MM.1S (cell line): Measurements from ENCODE around the gene SNX8.

Source experiments
- DNase-seq: peaks from one replicate; pipeline ENCODE4 v3.0.0-alpha.2; 2015
- H2AFZ ChIP-seq: fragments of 300-600 bp; sonication (generic); 2 replicates; pipeline ENCODE4 v1.6.0; 2016; ENCODE audit warnings: antibody characterized with exemption, low read length
- H3F3A ChIP-seq: fragments of 300-600 bp; sonication (generic); 2 replicates; pipeline ENCODE4 v1.6.1; 2016; ENCODE audit warnings: mild to moderate bottlenecking, antibody characterized with exemption, low read length, moderate library complexity, mixed read lengths; ENCODE audit not compliant: insufficient read depth
- H3K27ac ChIP-seq: fragments of 300-600 bp; sonication (generic); 2 replicates; pipeline ENCODE4 v1.5.1; 2016; ENCODE audit warnings: mild to moderate bottlenecking, low read length
- H3K27me3 ChIP-seq: fragments of 300-600 bp; sonication (generic); replicated peaks from 2 replicates; pipeline ENCODE4 v1.6.0; 2016; ENCODE audit warnings: low read length; ENCODE audit not compliant: insufficient read depth
- H3K36me3 ChIP-seq: fragments of 300-600 bp; sonication (generic); replicated peaks from 2 replicates; pipeline ENCODE4 v1.6.1; 2016; ENCODE audit warnings: mild to moderate bottlenecking, low read length, mixed read lengths; ENCODE audit not compliant: insufficient read depth
- H3K4me1 ChIP-seq: fragments of 300-600 bp; sonication (generic); 2 replicates; pipeline ENCODE4 v1.6.1; 2016; ENCODE audit warnings: low read length, mixed read lengths
- H3K4me2 ChIP-seq: fragments of 300-600 bp; sonication (generic); 2 replicates; pipeline ENCODE4 v1.6.0; 2016; ENCODE audit warnings: low read depth, low read length
- H3K4me3 ChIP-seq: fragments of 300-600 bp; sonication (generic); 2 replicates; pipeline ENCODE4 v1.5.1; 2016; ENCODE audit warnings: low read length, mixed read lengths
- H3K79me2 ChIP-seq: fragments of 300-600 bp; sonication (generic); 2 replicates; pipeline ENCODE4 v1.6.1; 2016; ENCODE audit warnings: mixed run types, low read length, mixed read lengths
- H3K9ac ChIP-seq: fragments of 300-600 bp; sonication (generic); 2 replicates; pipeline ENCODE4 v1.6.1; 2016; ENCODE audit warnings: low read length, mixed read lengths
- H3K9me2 ChIP-seq: fragments of 300-600 bp; sonication (generic); replicated peaks from 2 replicates; pipeline ENCODE4 v1.6.1; 2016; ENCODE audit warnings: mild to moderate bottlenecking, low read length, mixed read lengths; ENCODE audit not compliant: insufficient read depth
- H3K9me3 ChIP-seq: fragments of 300-600 bp; sonication (generic); replicated peaks from 2 replicates; pipeline ENCODE4 v1.6.1; 2016; ENCODE audit warnings: mild to moderate bottlenecking, low read length, mixed read lengths; ENCODE audit not compliant: insufficient read depth
- H4K20me1 ChIP-seq: fragments of 300-600 bp; sonication (generic); 2 replicates; pipeline ENCODE4 v1.6.1; 2016; ENCODE audit warnings: mild to moderate bottlenecking, low read length, moderate library complexity, mixed read lengths; ENCODE audit not compliant: insufficient read depth
- CTCF ChIP-seq: fragments of 300-600 bp; sonication (generic); IDR thresholded peaks from 2 replicates; pipeline ENCODE4 v1.5.1; 2016; ENCODE audit warnings: antibody characterized with exemption, low read length, mixed read lengths
- EZH2 ChIP-seq: fragments of 300-600 bp; sonication (generic); optimal IDR thresholded peaks from 2 replicates; pipeline ENCODE3; 2017; ENCODE audit warnings: low read depth, mild to moderate bottlenecking, antibody characterized with exemption, low read length, mixed read lengths
- EZH2phosphoT487 ChIP-seq: fragments of 300-600 bp; sonication (generic); IDR thresholded peaks from 2 replicates; pipeline ENCODE4 v1.6.1; 2018; ENCODE audit warnings: antibody characterized with exemption, low read length

SNX8 gene

GRCh38 chr7:2254429-2255144 lies 59.7 kb downstream of the SNX8 start:
- Histone ChIP-seq H2AFZ (no peak overlapping the region), H3K4me2 (no peak overlapping the region), H3K9ac (no peak overlapping the region), H3K79me2 (no peaks in the 10 kb centered on the region), H3K36me3 (no peaks in the 10 kb centered on the region), H3K27me3 (no peaks in the 10 kb centered on the region), H3K4me3 (no peak overlapping the region), H4K20me1 (no peaks in the 10 kb centered on the region), H3F3A (no peaks in the 10 kb centered on the region), H3K9me3 (no peaks in the 10 kb centered on the region), H3K9me2 (no peaks in the 10 kb centered on the region), H3K4me1 (peaks cover 3% of the 10 kb centered on the region), H3K27ac (no peak overlapping the region)
- DNase-seq, result no peak
- TF ChIP-seq CTCF (no peak), EZH2 (no peak), EZH2phosphoT487 (no peak)

GRCh38 chr7:2253525-2254244 lies 60.6 kb downstream of the SNX8 start:
- H3K9me2 ChIP-seq, result no peaks in the 10 kb centered on the region
- no peaks in the 10 kb centered on the region for H3K79me2 ChIP-seq
- no peaks in the 10 kb centered on the region for H3K27me3 ChIP-seq
- no peaks in the 10 kb centered on the region for H3K9me3 ChIP-seq
- H3K27ac ChIP-seq, result no peak overlapping the region
- H3K4me2 ChIP-seq, result no peak overlapping the region
- no peak overlapping the region for H2AFZ ChIP-seq
- H3F3A ChIP-seq, result peaks cover 8% of the 10 kb centered on the region; the same call in 1 of the 2 replicates
- H3K36me3 ChIP-seq, result no peaks in the 10 kb centered on the region
- TF ChIP-seq CTCF, result no peak
- TF ChIP-seq EZH2phosphoT487, result no peak
- no peak for TF ChIP-seq EZH2
- peaks cover 12% of the 10 kb centered on the region for H3K4me1 ChIP-seq
- DNase-seq, result no peak
- H3K4me3 ChIP-seq, result no peak overlapping the region
- H3K9ac ChIP-seq, result no peak overlapping the region
- no peaks in the 10 kb centered on the region for H4K20me1 ChIP-seq

GRCh38 chr7:2253021-2253420 lies 61.2 kb downstream of the SNX8 start:
- no peak for DNase-seq
- Histone ChIP-seq H3F3A (peaks cover 10% of the 10 kb centered on the region; the same call in 1 of the 2 replicates), H3K36me3 (no peaks in the 10 kb centered on the region), H3K4me3 (no peak overlapping the region), H3K9ac (no peak overlapping the region), H3K4me2 (no peak overlapping the region), H2AFZ (no peak overlapping the region), H3K27me3 (no peaks in the 10 kb centered on the region), H3K9me2 (no peaks in the 10 kb centered on the region), H3K79me2 (no peaks in the 10 kb centered on the region), H3K9me3 (no peaks in the 10 kb centered on the region), H3K27ac (no peak overlapping the region), H4K20me1 (no peaks in the 10 kb centered on the region), H3K4me1 (peaks cover 16% of the 10 kb centered on the region)
- no peak for TF ChIP-seq EZH2phosphoT487
- TF ChIP-seq EZH2, result no peak
- no peak for TF ChIP-seq CTCF
